Tibial nerve (tissue), 4 donors: ENCODE results near the gene LRRC37A.
"Not testable (repeated sequence)": the region's sequence is repeated elsewhere in the genome, so short reads cannot be mapped to it uniquely, and the experiment has no call there.

Source experiments
- CTCF ChIP-seq, 5 experiments: fragments of 200-600 bp in 3 of 5; fragments of 450-650 bp in 2 of 5; sonication (generic) in 3 of 5; IDR thresholded peaks; one replicate each; pipeline ENCODE4 v1.5.1; 2016 to 2019; ENCODE audit warnings: antibody characterized with exemption in 5 of 5, mild to moderate bottlenecking in 3 of 5, moderate library complexity in 2 of 5
- EP300 ChIP-seq, 2 donors: sonication (generic); formaldehyde crosslinking; IDR thresholded peaks; one replicate each; pipeline ENCODE4 v1.6.1; 2017; ENCODE audit warnings: antibody characterized with exemption in 2 of 2, mild to moderate bottlenecking in 1 of 2
- POLR2A ChIP-seq, 2 donors: fragments of 450-650 bp; IDR thresholded peaks; one replicate each; pipeline ENCODE4 v1.6.1; 2017; ENCODE audit warnings: antibody characterized with exemption in 2 of 2, mild to moderate bottlenecking in 2 of 2, moderate library complexity in 2 of 2

- TF ChIP-seq CTCF, POLR2A, EP300 (IDR thresholded peaks at IDR 0.05): not testable (repeated sequence)
Measured at GRCh38 chr17:46373418-46373817, 78.5 kb downstream of the LRRC37A start.
